ENCODE measurements around the gene RET.

RET gene

GRCh38 chr10:43049081-43049551 lies 27.8 kb upstream of the RET start:
- TF ChIP-seq CTCF (IDR thresholded peaks at IDR 0.05; ENCODE audit: control insufficient read depth, insufficient read depth, low read depth, low read length, missing control alignments), result no peak
- H3K4me3 ChIP-seq (ENCODE audit: control insufficient read depth, low read depth, low read length), result no peak overlapping the region
- DNase-seq (ENCODE audit: low read depth), result no peak

GRCh38 chr10:43050011-43050410 lies 26.9 kb upstream of the RET start:
- TF ChIP-seq CTCF (IDR thresholded peaks at IDR 0.05; ENCODE audit: control insufficient read depth, insufficient read depth, low read depth, low read length, missing control alignments), result no peak
- DNase-seq (ENCODE audit: low read depth), result no peak
- no peak overlapping the region for H3K4me3 ChIP-seq (ENCODE audit: control insufficient read depth, low read depth, low read length)

- no peak for DNase-seq (ENCODE audit: low read depth)
- no peak for TF ChIP-seq CTCF (IDR thresholded peaks at IDR 0.05; ENCODE audit: control insufficient read depth, insufficient read depth, low read depth, low read length, missing control alignments)
- H3K4me3 ChIP-seq (ENCODE audit: control insufficient read depth, low read depth, low read length), result no peak overlapping the region
These were observed 23.0 kb upstream of the RET start for GRCh38 chr10:43053825-43054224.

GRCh38 chr10:43054593-43054992 lies 22.3 kb upstream of the RET start:
- H3K4me3 ChIP-seq (ENCODE audit: control insufficient read depth, low read depth, low read length), result no peak overlapping the region
- no peak for TF ChIP-seq CTCF (IDR thresholded peaks at IDR 0.05; ENCODE audit: control insufficient read depth, insufficient read depth, low read depth, low read length, missing control alignments)
- no peak for DNase-seq (ENCODE audit: low read depth)

- H3K4me3 ChIP-seq (ENCODE audit: control insufficient read depth, low read depth, low read length), result no peak overlapping the region
- TF ChIP-seq CTCF (IDR thresholded peaks at IDR 0.05; ENCODE audit: control insufficient read depth, insufficient read depth, low read depth, low read length, missing control alignments), result no peak
- no peak for DNase-seq (ENCODE audit: low read depth)
These were observed 21.7 kb upstream of the RET start for GRCh38 chr10:43055217-43055616.

GRCh38 chr10:43055991-43056567 lies 20.8 kb upstream of the RET start:
- DNase-seq (ENCODE audit: low read depth), result no peak
- H3K4me3 ChIP-seq (ENCODE audit: control insufficient read depth, low read depth, low read length), result no peak overlapping the region
- no peak for TF ChIP-seq CTCF (IDR thresholded peaks at IDR 0.05; ENCODE audit: control insufficient read depth, insufficient read depth, low read depth, low read length, missing control alignments)

Data from AG09309 (cell line).